ENCODE results near the gene RGS4. TPM values are rescaled to one million over a fixed set of nuclear protein-coding genes. Genes with fewer than 3 reads are reported as not detected.

RGS4 gene
- total RNA-seq, 2 experiments from 2014 or later: not detected

GRCh38 chr1:163049296-163049695, 19.9 kb upstream of the RGS4 start:
- POLR2A ChIA-PET: no interaction called here
- Mint-ChIP-seq H3K4me3 (no peak overlapping the region), H3K27ac (no peak overlapping the region), H3K9me3 (ENCODE audit: low read depth) (no peaks in the 10 kb centered on the region), H3K27me3 (peaks cover 25% of the 10 kb centered on the region), H3K36me3 (ENCODE audit: low read depth) (no peaks in the 10 kb centered on the region), H3K4me1 (no peaks in the 10 kb centered on the region)
- CTCF ChIA-PET: no interaction called here
- intact Hi-C loops (cut with DNase I, micrococcal nuclease): no loop called here
- ATAC-seq (no peak), DNase-seq (no peak)

DNA sequence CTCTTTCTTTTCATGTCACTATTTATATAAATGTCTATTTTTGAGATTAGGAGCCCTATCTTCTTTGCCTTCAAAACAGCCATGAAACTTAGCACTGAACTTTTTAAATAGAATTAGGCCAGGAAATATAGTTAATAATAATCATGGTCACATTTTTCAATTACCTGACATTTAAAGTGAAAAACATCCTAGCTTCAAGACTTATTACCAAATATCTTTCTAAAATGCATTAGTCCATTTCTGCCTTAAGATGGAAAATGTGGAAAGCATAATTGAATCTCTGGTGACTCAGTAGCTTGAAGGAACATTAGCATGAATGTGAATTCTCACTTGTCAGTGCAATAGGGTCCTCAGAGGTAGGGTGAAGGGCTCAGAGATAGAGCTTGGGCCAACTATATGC, 18.7 kb upstream of the RGS4 start:
- intact Hi-C loops (cut with DNase I, micrococcal nuclease): no loop called here
- ATAC-seq: no peak
- H3K27me3 Mint-ChIP-seq: peaks cover 23% of the 10 kb centered on the region
- H3K27ac Mint-ChIP-seq: no peak overlapping the region
- H3K9me3 Mint-ChIP-seq (ENCODE audit: low read depth): no peaks in the 10 kb centered on the region
- no peaks in the 10 kb centered on the region for H3K36me3 Mint-ChIP-seq (ENCODE audit: low read depth)
- no peak for DNase-seq
- POLR2A ChIA-PET: no interaction called here
- no peaks in the 10 kb centered on the region for H3K4me1 Mint-ChIP-seq
- CTCF ChIA-PET: no interaction called here
- no peak overlapping the region for H3K4me3 Mint-ChIP-seq

DNA sequence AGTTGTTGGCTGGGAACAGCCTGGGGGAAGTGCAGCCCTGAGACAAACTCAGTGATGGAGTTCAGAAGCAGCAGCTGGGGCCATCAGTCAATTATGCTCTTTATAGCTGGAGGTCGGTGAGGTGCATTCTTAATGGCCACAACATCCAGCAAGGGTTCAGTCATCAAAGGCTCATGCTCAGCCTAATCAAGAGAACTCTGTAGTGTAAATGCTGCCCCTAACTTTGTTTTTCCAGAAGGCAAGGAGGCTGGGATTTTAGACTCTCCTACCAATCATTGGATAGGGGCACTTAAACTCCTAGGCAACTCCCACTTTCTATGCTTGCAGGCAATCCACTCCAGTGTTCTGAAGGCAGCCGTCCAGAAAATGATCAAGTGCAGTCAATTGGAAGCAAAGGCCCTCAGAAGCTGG, 15.0 kb upstream of the RGS4 start:
- ATAC-seq (no peak), DNase-seq (no peak)
- peaks cover 18% of the 10 kb centered on the region for H3K27me3 Mint-ChIP-seq
- POLR2A ChIA-PET: no interaction called here
- intact Hi-C loops (cut with DNase I, micrococcal nuclease): no loop called here
- CTCF ChIA-PET: no interaction called here
- H3K36me3 Mint-ChIP-seq (ENCODE audit: low read depth): no peaks in the 10 kb centered on the region
- H3K9me3 Mint-ChIP-seq (ENCODE audit: low read depth): no peaks in the 10 kb centered on the region
- no peak overlapping the region for H3K4me3 Mint-ChIP-seq
- H3K4me1 Mint-ChIP-seq: no peaks in the 10 kb centered on the region
- H3K27ac Mint-ChIP-seq: no peak overlapping the region

DNA sequence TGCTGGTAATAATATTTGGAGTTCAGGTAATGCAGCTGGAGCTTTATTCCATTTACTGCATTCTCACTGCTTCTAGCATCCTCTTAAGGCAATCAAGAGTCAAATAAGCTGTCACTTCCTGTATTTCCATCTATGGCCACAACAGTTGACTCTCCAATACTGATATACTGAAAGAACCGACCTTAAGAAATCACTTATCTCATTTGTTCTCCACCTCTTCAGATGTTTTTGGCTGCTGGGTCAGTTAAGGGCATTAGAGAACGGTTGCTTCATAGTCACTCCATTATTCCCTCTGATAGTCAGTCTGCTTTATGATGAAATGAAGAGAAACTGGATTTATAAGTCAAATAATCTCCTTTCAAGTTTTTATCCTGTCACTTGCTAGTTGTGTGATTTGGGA, 14.2 kb upstream of the RGS4 start:
- Mint-ChIP-seq H3K27ac (no peak overlapping the region), H3K4me3 (no peak overlapping the region), H3K9me3 (ENCODE audit: low read depth) (no peaks in the 10 kb centered on the region), H3K36me3 (ENCODE audit: low read depth) (no peaks in the 10 kb centered on the region), H3K27me3 (peaks cover 14% of the 10 kb centered on the region), H3K4me1 (no peaks in the 10 kb centered on the region)
- intact Hi-C loops (cut with DNase I, micrococcal nuclease): no loop called here
- ATAC-seq (no peak), DNase-seq (no peak)
- ChIA-PET POLR2A (no interaction called here), CTCF (no interaction called here)

DNA sequence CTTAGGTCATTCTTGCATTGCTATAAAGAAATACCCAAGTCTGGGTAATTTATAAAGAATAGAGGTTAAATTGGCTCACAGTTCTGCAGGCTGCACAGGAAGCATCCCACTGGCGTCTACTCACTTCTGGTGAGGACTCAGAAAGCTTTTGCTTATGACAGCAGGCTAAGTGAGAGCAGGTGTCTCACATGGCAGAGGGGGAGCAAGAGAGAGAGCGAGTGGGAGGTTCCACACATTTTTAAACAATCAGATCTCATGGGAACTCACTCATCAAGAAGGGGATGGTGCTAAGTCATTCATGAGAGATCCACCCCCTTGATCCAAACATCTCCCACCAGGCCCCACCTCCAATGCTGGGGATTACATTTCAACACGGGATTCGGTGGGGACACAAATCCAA, 13.6 kb upstream of the RGS4 start:
- no peak for ATAC-seq
- no peaks in the 10 kb centered on the region for H3K4me1 Mint-ChIP-seq
- H3K4me3 Mint-ChIP-seq: no peak overlapping the region
- peaks cover 14% of the 10 kb centered on the region for H3K27me3 Mint-ChIP-seq
- POLR2A ChIA-PET: no interaction called here
- no peak for DNase-seq
- CTCF ChIA-PET: no interaction called here
- no peaks in the 10 kb centered on the region for H3K36me3 Mint-ChIP-seq (ENCODE audit: low read depth)
- no peak overlapping the region for H3K27ac Mint-ChIP-seq
- intact Hi-C loops (cut with DNase I, micrococcal nuclease): no loop called here
- no peaks in the 10 kb centered on the region for H3K9me3 Mint-ChIP-seq (ENCODE audit: low read depth)

GRCh38 chr1:163056831-163057230, 12.3 kb upstream of the RGS4 start:
- no peak overlapping the region for H3K4me3 Mint-ChIP-seq
- CTCF ChIA-PET: interaction anchor here (1.6 kb wide), 1 partner anchor 12 kb away, joined by 4 read pairs; the partner anchor contains the start of gene RGS4
- H3K27ac Mint-ChIP-seq: no peak overlapping the region
- no peaks in the 10 kb centered on the region for H3K36me3 Mint-ChIP-seq (ENCODE audit: low read depth)
- H3K4me1 Mint-ChIP-seq: no peaks in the 10 kb centered on the region
- intact Hi-C loops (cut with DNase I, micrococcal nuclease): no loop called here
- ATAC-seq (no peak), DNase-seq (no peak)
- H3K27me3 Mint-ChIP-seq: peaks cover 14% of the 10 kb centered on the region
- POLR2A ChIA-PET: no interaction called here
- H3K9me3 Mint-ChIP-seq (ENCODE audit: low read depth): no peaks in the 10 kb centered on the region

DNA sequence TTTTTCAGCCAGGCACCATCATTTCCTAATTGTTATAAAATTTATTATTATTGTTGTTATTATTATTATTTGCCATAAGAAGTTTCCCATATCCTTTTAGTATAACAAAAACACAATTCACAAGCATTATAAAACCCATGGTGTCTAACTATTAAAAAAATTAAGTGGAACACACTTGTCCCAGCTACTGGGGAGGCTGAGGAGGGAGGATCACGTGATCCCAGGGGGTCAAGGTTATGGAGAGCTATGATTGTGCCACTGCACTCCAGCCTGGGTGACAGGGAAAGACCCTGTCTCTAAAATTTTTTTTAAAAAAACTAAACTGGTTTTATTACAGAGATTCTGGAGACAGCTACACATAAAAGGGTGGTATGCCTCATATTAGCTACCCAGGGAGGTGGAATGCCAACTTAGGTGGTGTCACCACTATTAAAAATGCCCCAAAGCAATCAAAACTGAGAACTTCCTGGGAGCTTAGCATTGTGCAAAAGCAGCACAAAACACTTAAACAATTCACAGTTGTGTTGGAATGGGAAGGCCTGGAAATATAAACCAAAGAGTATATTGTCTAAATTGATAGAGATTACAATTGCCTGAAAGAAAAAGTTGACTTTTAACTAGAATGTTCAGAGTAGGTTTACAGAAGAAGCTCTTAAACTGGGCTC, 8.7 kb upstream of the RGS4 start:
- Mint-ChIP-seq H3K27me3 (peaks cover 8% of the 10 kb centered on the region), H3K9me3 (ENCODE audit: low read depth) (no peaks in the 10 kb centered on the region), H3K4me3 (no peak overlapping the region), H3K4me1 (no peaks in the 10 kb centered on the region), H3K27ac (no peak overlapping the region), H3K36me3 (ENCODE audit: low read depth) (no peaks in the 10 kb centered on the region)
- POLR2A ChIA-PET: no interaction called here
- intact Hi-C loops (cut with DNase I, micrococcal nuclease): no loop called here
- CTCF ChIA-PET: interaction anchor here (0.5 to 1.3 kb wide), 3 partner anchors 11 to 255 kb away, joined by 3 to 5 read pairs (median 4); no protein-coding TSS in a partner anchor
- no peak for DNase-seq
- ATAC-seq: no peak

DNA sequence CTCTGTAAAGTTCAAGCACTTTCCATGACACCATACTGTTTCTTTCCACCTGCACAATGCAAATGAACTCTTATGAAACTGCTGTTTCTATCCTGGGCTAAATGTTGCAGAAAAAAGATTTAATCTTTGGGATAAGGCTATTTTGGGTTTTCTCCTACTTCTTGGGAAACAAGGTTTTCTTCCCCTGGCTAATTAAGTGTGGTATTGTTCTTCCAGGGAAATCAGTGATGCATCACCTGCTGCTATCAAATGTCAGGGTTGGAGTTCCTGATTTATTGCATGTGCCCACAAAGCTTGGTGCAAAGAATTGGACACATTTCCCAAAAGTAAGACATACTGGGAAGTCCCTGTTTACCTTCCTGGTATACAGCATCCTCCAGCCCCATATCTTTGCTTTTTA, 6.0 kb upstream of the RGS4 start:
- Mint-ChIP-seq H3K9me3 (ENCODE audit: low read depth) (no peaks in the 10 kb centered on the region), H3K27ac (no peak overlapping the region), H3K4me1 (no peaks in the 10 kb centered on the region), H3K27me3 (peaks cover 17% of the 10 kb centered on the region), H3K4me3 (no peak overlapping the region), H3K36me3 (ENCODE audit: low read depth) (no peaks in the 10 kb centered on the region)
- no peak for ATAC-seq
- POLR2A ChIA-PET: no interaction called here
- intact Hi-C loops (cut with DNase I, micrococcal nuclease): no loop called here
- CTCF ChIA-PET: no interaction called here
- DNase-seq: no peak

DNA sequence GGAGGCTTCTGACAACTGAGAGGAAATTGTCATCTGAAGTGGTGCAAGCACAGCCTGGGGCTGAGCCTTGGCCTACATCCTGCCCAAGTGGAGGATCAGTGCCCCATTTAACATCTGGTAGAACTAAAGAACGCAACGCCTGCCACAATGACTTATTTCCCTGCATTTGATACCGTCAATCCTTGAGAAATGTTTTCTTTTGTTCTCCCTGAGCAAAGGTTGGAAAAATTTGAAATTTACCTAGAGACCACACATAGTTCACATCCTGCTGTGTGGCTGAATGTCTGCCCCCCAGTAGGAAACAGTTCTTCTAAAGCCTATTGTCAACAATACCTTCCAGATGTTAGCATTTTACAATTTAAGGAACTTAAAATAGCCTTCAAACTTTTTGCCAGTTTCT, 5.6 kb upstream of the RGS4 start:
- CTCF ChIA-PET: no interaction called here
- Mint-ChIP-seq H3K36me3 (ENCODE audit: low read depth) (no peaks in the 10 kb centered on the region), H3K27me3 (peaks cover 20% of the 10 kb centered on the region), H3K4me1 (no peaks in the 10 kb centered on the region), H3K27ac (no peak overlapping the region), H3K4me3 (no peak overlapping the region), H3K9me3 (ENCODE audit: low read depth) (no peaks in the 10 kb centered on the region)
- POLR2A ChIA-PET: no interaction called here
- no peak for DNase-seq
- ATAC-seq: no peak
- intact Hi-C loops (cut with DNase I, micrococcal nuclease): no loop called here

DNA sequence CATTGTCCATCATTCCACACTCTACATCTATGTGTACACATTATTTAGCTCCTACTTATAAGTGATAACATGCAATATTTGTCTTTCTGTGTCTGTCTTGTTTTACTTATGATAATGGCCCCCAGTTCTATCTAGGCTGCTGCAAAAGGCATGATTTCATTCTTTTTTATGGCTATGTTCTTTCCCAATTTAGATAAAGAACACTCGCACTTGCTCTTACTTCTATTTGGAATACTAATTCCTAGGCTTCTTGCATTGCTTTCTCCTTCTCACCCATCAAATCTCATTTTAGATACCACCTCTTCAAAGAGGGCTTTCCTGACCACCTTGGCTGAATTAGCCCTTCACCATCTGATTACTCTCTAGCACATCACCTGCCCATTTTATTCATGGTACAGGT, 3.0 kb upstream of the RGS4 start:
- ChIA-PET CTCF (interaction anchor here (1.3 kb wide), 1 partner anchor 8 kb away, joined by 3 read pairs; no protein-coding TSS in a partner anchor), POLR2A (no interaction called here)
- intact Hi-C loops (cut with DNase I, micrococcal nuclease): no loop called here
- Mint-ChIP-seq H3K27me3 (peaks cover 39% of the 10 kb centered on the region), H3K27ac (no peak overlapping the region), H3K9me3 (ENCODE audit: low read depth) (no peaks in the 10 kb centered on the region), H3K4me3 (no peak overlapping the region), H3K4me1 (no peaks in the 10 kb centered on the region), H3K36me3 (ENCODE audit: low read depth) (no peaks in the 10 kb centered on the region)
- DNase-seq: no peak
- no peak for ATAC-seq

DNA sequence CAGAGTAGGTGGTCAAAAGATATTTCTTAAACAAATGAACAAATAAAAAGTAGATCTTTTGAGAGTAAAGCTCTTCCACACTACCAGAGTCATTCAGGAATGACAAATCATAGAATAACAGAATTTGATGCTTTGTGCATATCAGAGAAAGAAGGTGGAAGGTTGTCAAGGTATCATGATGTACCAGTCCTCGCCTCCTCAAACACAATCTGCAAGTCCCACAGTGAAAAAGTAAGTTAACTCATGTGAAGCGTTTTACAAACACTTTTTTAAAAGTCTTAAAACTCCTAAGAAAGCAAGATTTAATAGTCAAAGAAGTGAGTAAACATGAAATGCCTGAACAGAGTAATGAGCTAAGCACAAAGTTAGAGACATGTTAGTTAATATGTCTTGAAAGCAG, 2.5 kb upstream of the RGS4 start:
- Mint-ChIP-seq H3K9me3 (ENCODE audit: low read depth) (no peaks in the 10 kb centered on the region), H3K27ac (no peak overlapping the region), H3K4me1 (no peaks in the 10 kb centered on the region), H3K27me3 (peaks cover 39% of the 10 kb centered on the region), H3K4me3 (no peak overlapping the region), H3K36me3 (ENCODE audit: low read depth) (no peaks in the 10 kb centered on the region)
- ChIA-PET POLR2A (interaction anchor here (0.7 kb wide), 1 partner anchor 351 kb away, joined by 3 read pairs; no protein-coding TSS in a partner anchor), CTCF (interaction anchor here (1.3 kb wide), 1 partner anchor 9 kb away, joined by 3 read pairs; no protein-coding TSS in a partner anchor)
- ATAC-seq (no peak), DNase-seq (no peak)
- intact Hi-C loops (cut with DNase I, micrococcal nuclease): no loop called here

GRCh38 chr1:163068716-163069115, 445 bp upstream of the RGS4 start:
- no peak for ATAC-seq
- no peaks in the 10 kb centered on the region for H3K36me3 Mint-ChIP-seq (ENCODE audit: low read depth)
- no peak overlapping the region for H3K4me3 Mint-ChIP-seq
- H3K9me3 Mint-ChIP-seq (ENCODE audit: low read depth): no peaks in the 10 kb centered on the region
- H3K27ac Mint-ChIP-seq: no peak overlapping the region
- H3K4me1 Mint-ChIP-seq: peaks cover 2% of the 10 kb centered on the region
- H3K27me3 Mint-ChIP-seq: peaks cover 44% of the 10 kb centered on the region
- DNase-seq: no peak
- ChIA-PET CTCF (interaction anchor here (0.7 to 1.4 kb wide), 4 partner anchors 12 to 215 kb away, joined by 3 to 4 read pairs (median 3); no protein-coding TSS in a partner anchor), POLR2A (no interaction called here)
- intact Hi-C loops (cut with DNase I, micrococcal nuclease): no loop called here
